Uterus (tissue), 4 donors: ENCODE data around the gene COL15A1. TPM values are rescaled to one million over a fixed set of nuclear protein-coding genes. Genes with fewer than 3 reads are reported as not detected.

Experiments used
- DNase-seq, 2 donors: peaks; one replicate each; pipeline ENCODE4 v3.0.0-alpha.2; 2019 to 2020
- H3K27ac ChIP-seq, 2 donors: fragments of 200-600 bp; sonication (generic); 1 replicate in 1 of 2; 2 replicates in 1 of 2; pipeline ENCODE4 v1.5.1; 2016 to 2018
- H3K27me3 ChIP-seq, 2 donors: fragments of 200-600 bp; sonication (generic); one replicate each; pipeline ENCODE4 v1.5.1; 2018 to 2019; ENCODE audit warnings: control low read depth in 1 of 2
- H3K36me3 ChIP-seq, 2 donors: fragments of 200-600 bp; sonication (generic); one replicate each; pipeline ENCODE4 v1.5.1; 2019; ENCODE audit warnings: control low read depth in 1 of 2
- H3K4me1 ChIP-seq, 2 donors: fragments of 200-600 bp; sonication (generic); one replicate each; pipeline ENCODE4 v1.5.1; 2018 to 2019; ENCODE audit warnings: control low read depth in 1 of 2
- H3K4me3 ChIP-seq, 2 donors: fragments of 200-600 bp; sonication (generic); 1 replicate in 1 of 2; 2 replicates in 1 of 2; pipeline ENCODE4 v1.5.1; 2018 to 2019; ENCODE audit warnings: mild to moderate bottlenecking in 1 of 2
- H3K9me3 ChIP-seq, 2 donors: fragments of 200-600 bp; sonication (generic); one replicate each; pipeline ENCODE4 v1.5.1; 2019; ENCODE audit warnings: control low read depth in 1 of 2
- CTCF ChIP-seq, 4 experiments: fragments of 200-600 bp in 2 of 4; fragments of 450-650 bp in 2 of 4; sonication (generic) in 2 of 4; IDR thresholded peaks; one replicate each; pipeline ENCODE4 v1.5.1; 2016 to 2019; ENCODE audit warnings: antibody characterized with exemption in 4 of 4, mild to moderate bottlenecking in 2 of 4, moderate library complexity in 1 of 4
- POLR2A ChIP-seq, 2 donors: fragments of 450-650 bp; IDR thresholded peaks; one replicate each; pipeline ENCODE4 v1.6.1; 2016; ENCODE audit warnings: antibody characterized with exemption in 2 of 2, mild to moderate bottlenecking in 1 of 2, moderate library complexity in 1 of 2
- intact Hi-C: fragments of 100-400 bp; cut with DNase I; formaldehyde crosslinking; loops from one replicate; pipeline ENCODE4 v1.15.1; 2023; ENCODE audit warnings: low total_unique reads
- total RNA-seq, 4 donors: library from RNA; depleted of rRNA in 3 of 4; stranded (reverse); fragments of >200 nt in 3 of 4; gene quantifications; one replicate each; pipeline versions ENCODE4 v1.1.0 to v1.2.4, GENCODE V29; 2014 to 2023
- donor health status: DM: yes; HTN: yes; CAD: no.

COL15A1 gene
- total RNA-seq, 4 donors from 2014 or later = 20.3 to 160 (median 50.4) TPM

- TF ChIP-seq POLR2A (IDR thresholded peaks at IDR 0.05) = no peak
- no peak for TF ChIP-seq CTCF (IDR thresholded peaks at IDR 0.05)
- no peaks in the 10 kb centered on the region for H3K4me1 ChIP-seq
- peak overlapping the region in 1 of 2 donors; percentile 65 for H3K27ac ChIP-seq
Measured at GRCh38 chr9:99073347-99073746, 129.6 kb downstream of the COL15A1 start.

GRCh38 chr9:99073985-99074901, 130.5 kb downstream of the COL15A1 start:
- TF ChIP-seq POLR2A (IDR thresholded peaks at IDR 0.05) (no peak), CTCF (IDR thresholded peaks at IDR 0.05) (no peak)
- no peak for DNase-seq
- Histone ChIP-seq H3K27ac (peak overlapping the region in 1 of 2 donors; percentile 65), H3K4me3 (no peak overlapping the region), H3K4me1 (no peaks in the 10 kb centered on the region), H3K9me3 (no peaks in the 10 kb centered on the region), H3K36me3 (no peaks in the 10 kb centered on the region), H3K27me3 (no peaks in the 10 kb centered on the region)
- intact Hi-C loops = no loop called here

More at GRCh38 chr9:99073347-99073746, 129.6 kb downstream of the COL15A1 start:
- peak in 1 of 2 donors; percentile 39 for DNase-seq
- H3K27me3 ChIP-seq = no peaks in the 10 kb centered on the region
- H3K9me3 ChIP-seq = no peaks in the 10 kb centered on the region
- H3K36me3 ChIP-seq = no peaks in the 10 kb centered on the region
- intact Hi-C loops = no loop called here
- H3K4me3 ChIP-seq = no peak overlapping the region

GRCh38 chr9:99074902-99075245, 131.2 kb downstream of the COL15A1 start:
- intact Hi-C loops = no loop called here
- Histone ChIP-seq H3K36me3 (no peaks in the 10 kb centered on the region), H3K4me3 (no peak overlapping the region), H3K9me3 (no peaks in the 10 kb centered on the region), H3K27me3 (no peaks in the 10 kb centered on the region), H3K4me1 (no peaks in the 10 kb centered on the region), H3K27ac (no peak overlapping the region)
- no peak for DNase-seq
- TF ChIP-seq CTCF (IDR thresholded peaks at IDR 0.05) (no peak), POLR2A (IDR thresholded peaks at IDR 0.05) (no peak)

GRCh38 chr9:99075246-99075912, 131.7 kb downstream of the COL15A1 start:
- no peak for DNase-seq
- Histone ChIP-seq H3K27me3 (no peaks in the 10 kb centered on the region), H3K9me3 (no peaks in the 10 kb centered on the region), H3K36me3 (no peaks in the 10 kb centered on the region), H3K27ac (peak overlapping the region in 1 of 2 donors; percentile 17), H3K4me3 (no peak overlapping the region), H3K4me1 (no peaks in the 10 kb centered on the region)
- intact Hi-C loops = no loop called here
- TF ChIP-seq POLR2A (IDR thresholded peaks at IDR 0.05) = no peak
- no peak for TF ChIP-seq CTCF (IDR thresholded peaks at IDR 0.05)

- TF ChIP-seq CTCF (IDR thresholded peaks at IDR 0.05) (no peak), POLR2A (IDR thresholded peaks at IDR 0.05) (no peak)
- Histone ChIP-seq H3K27ac (no peak overlapping the region), H3K27me3 (no peaks in the 10 kb centered on the region), H3K4me1 (no peaks in the 10 kb centered on the region), H3K36me3 (no peaks in the 10 kb centered on the region), H3K4me3 (no peak overlapping the region), H3K9me3 (no peaks in the 10 kb centered on the region)
- no peak for DNase-seq
- intact Hi-C loops = no loop called here
Measured at GRCh38 chr9:99076030-99076429, 132.3 kb downstream of the COL15A1 start.
